Sigmoid colon (tissue), 4 donors: ENCODE measurements around the gene SPRY4.

ENCODE experiments used
- POLR2A ChIP-seq, 2 donors: fragments of 450-650 bp; IDR thresholded peaks; one replicate each; pipeline ENCODE4 v1.6.1; 2016; ENCODE audit warnings: antibody characterized with exemption in 2 of 2, mild to moderate bottlenecking in 2 of 2, moderate library complexity in 2 of 2
- POLR2AphosphoS5 ChIP-seq, 4 donors: sonication (generic); formaldehyde crosslinking; IDR thresholded peaks; one replicate each; pipeline ENCODE4 v1.6.1; 2017; ENCODE audit warnings: antibody characterized with exemption in 4 of 4

- TF ChIP-seq POLR2A (IDR thresholded peaks at IDR 0.05), result no peak
- no peak for TF ChIP-seq POLR2AphosphoS5 (IDR thresholded peaks at IDR 0.05)
Observed at GRCh38 chr5:142358121-142358520, 33.3 kb upstream of the SPRY4 start.
